ENCODE data around the gene DVL3. TPM values are rescaled to one million over a fixed set of nuclear protein-coding genes. Genes with fewer than 3 reads are reported as not detected.

Gene DVL3
- total RNA-seq, 1 donor from 2014 or later = 102 TPM

GRCh38 chr3:184211718-184212117 is 56.5 kb downstream of the DVL3 start:
- Mint-ChIP-seq H3K27ac (ENCODE audit: unreplicated experiment) (no peak overlapping the region), H3K36me3 (ENCODE audit: low read depth) (no peaks in the 10 kb centered on the region), H3K9me3 (ENCODE audit: low read depth) (no peaks in the 10 kb centered on the region), H3K4me3 (ENCODE audit: unreplicated experiment) (no peak overlapping the region), H3K27me3 (ENCODE audit: low read depth) (peaks cover 25% of the 10 kb centered on the region), H3K4me1 (ENCODE audit: low read depth) (no peaks in the 10 kb centered on the region)
- TF ChIP-seq CTCF (IDR thresholded peaks at IDR 0.05) = no peak
- no peak for DNase-seq (ENCODE audit: low spot score)

GRCh38 chr3:184218814-184219213 is 63.6 kb downstream of the DVL3 start:
- TF ChIP-seq CTCF (IDR thresholded peaks at IDR 0.05) = no peak
- Mint-ChIP-seq H3K27me3 (ENCODE audit: low read depth) (peaks cover 13% of the 10 kb centered on the region), H3K4me1 (ENCODE audit: low read depth) (no peaks in the 10 kb centered on the region), H3K27ac (ENCODE audit: unreplicated experiment) (no peak overlapping the region), H3K9me3 (ENCODE audit: low read depth) (no peaks in the 10 kb centered on the region), H3K4me3 (ENCODE audit: unreplicated experiment) (no peak overlapping the region), H3K36me3 (ENCODE audit: low read depth) (no peaks in the 10 kb centered on the region)
- no peak for DNase-seq (ENCODE audit: low spot score)

GRCh38 chr3:184222521-184222920 is 67.3 kb downstream of the DVL3 start:
- Mint-ChIP-seq H3K27ac (ENCODE audit: unreplicated experiment) (no peak overlapping the region), H3K27me3 (ENCODE audit: low read depth) (peaks cover 30% of the 10 kb centered on the region), H3K4me1 (ENCODE audit: low read depth) (no peaks in the 10 kb centered on the region), H3K9me3 (ENCODE audit: low read depth) (no peaks in the 10 kb centered on the region), H3K4me3 (ENCODE audit: unreplicated experiment) (no peak overlapping the region), H3K36me3 (ENCODE audit: low read depth) (no peaks in the 10 kb centered on the region)
- no peak for DNase-seq (ENCODE audit: low spot score)
- TF ChIP-seq CTCF (IDR thresholded peaks at IDR 0.05) = no peak

Other genes with a start within 250 kb of the DVL3 start
- 22.0 to 26.8 TPM (median 23.8 TPM) in 3 replicates for gene ABCC5, start 137.5 kb upstream of the DVL3 start, total RNA-seq
- gene HTR3D, start 123.6 kb upstream of the DVL3 start, total RNA-seq = not detected in 3 replicates
- not detected in 3 replicates for gene HTR3C, start 102.3 kb upstream of the DVL3 start, total RNA-seq
- gene HTR3E, start 58.3 kb upstream of the DVL3 start, total RNA-seq = not detected in 3 replicates
- gene EIF2B5, start 20.0 kb upstream of the DVL3 start, total RNA-seq = 24.0 to 31.8 TPM (median 26.1 TPM) in 3 replicates
- 455 to 492 TPM (median 488 TPM) in 3 replicates for gene AP2M1, start 19.5 kb downstream of the DVL3 start, total RNA-seq
- 52.8 to 68.9 TPM (median 53.8 TPM) in 3 replicates for gene ABCF3, start 30.8 kb downstream of the DVL3 start, total RNA-seq
- gene VWA5B2, start 74.2 kb downstream of the DVL3 start, total RNA-seq = 0.25 TPM in 1 of 3 replicates, not detected in the others
- gene ALG3, start 93.6 kb downstream of the DVL3 start, total RNA-seq = 33.3 to 43.7 TPM (median 36.8 TPM) in 3 replicates
- gene EEF1AKMT4, start 94.3 kb downstream of the DVL3 start, total RNA-seq = 4.3 to 5.0 TPM (median 4.4 TPM) in 3 replicates
- gene CAMK2N2, start 106.2 kb downstream of the DVL3 start, total RNA-seq = 3.2 to 5.3 TPM (median 3.9 TPM) in 3 replicates
- not detected in 3 replicates for gene ECE2, start 120.6 kb downstream of the DVL3 start, total RNA-seq
- gene PSMD2, start 143.9 kb downstream of the DVL3 start, total RNA-seq = 237 to 288 TPM (median 238 TPM) in 3 replicates
- 388 to 532 TPM (median 403 TPM) in 3 replicates for gene EIF4G1, start 159.2 kb downstream of the DVL3 start, total RNA-seq
- 13.4 to 15.3 TPM (median 13.4 TPM) in 3 replicates for gene FAM131A, start 182.2 kb downstream of the DVL3 start, total RNA-seq
- gene CLCN2, start 206.2 kb downstream of the DVL3 start, total RNA-seq = 3.1 to 6.5 TPM (median 3.1 TPM) in 3 replicates
- 49.8 to 71.0 TPM (median 50.4 TPM) in 3 replicates for gene POLR2H, start 206.3 kb downstream of the DVL3 start, total RNA-seq
- gene THPO, start 222.8 kb downstream of the DVL3 start, total RNA-seq = not detected in 3 replicates
- 1.4 to 4.7 TPM (median 1.5 TPM) in 3 replicates for gene CHRD, start 224.7 kb downstream of the DVL3 start, total RNA-seq